Subcutaneous abdominal adipose tissue (tissue), 5 donors: ENCODE measurements around the gene DENND1A.

Experiments used
- H3K27ac ChIP-seq: one replicate; pipeline ENCODE4 v1.7.0; 2013; ENCODE audit warnings: low read depth, mild to moderate bottlenecking, inconsistent platforms, low read length, moderate library complexity
- H3K27me3 ChIP-seq, 5 donors: one replicate each; pipeline ENCODE4 v1.7.0; 2013; ENCODE audit warnings: low read length in 5 of 5, inconsistent platforms in 1 of 5; ENCODE audit not compliant: control insufficient read depth in 5 of 5, insufficient read depth in 4 of 5
- H3K36me3 ChIP-seq, 5 donors: one replicate each; pipeline ENCODE4 v1.7.0; 2013; ENCODE audit warnings: low read length in 5 of 5; ENCODE audit not compliant: control insufficient read depth in 5 of 5, insufficient read depth in 5 of 5
- H3K4me1 ChIP-seq, 5 donors: one replicate each; pipeline ENCODE4 v1.7.0; 2013; ENCODE audit warnings: low read length in 5 of 5, mild to moderate bottlenecking in 3 of 5, moderate library complexity in 1 of 5; ENCODE audit not compliant: control insufficient read depth in 5 of 5, insufficient read depth in 5 of 5
- H3K4me3 ChIP-seq, 5 donors: one replicate each; pipeline ENCODE4 v1.7.0; 2013; ENCODE audit warnings: low read length in 5 of 5, low read depth in 1 of 5
- H3K9ac ChIP-seq, 5 donors: one replicate each; pipeline ENCODE4 v1.7.0; 2013; ENCODE audit warnings: low read length in 5 of 5, mild to moderate bottlenecking in 4 of 5, moderate library complexity in 3 of 5
- H3K9me3 ChIP-seq, 5 donors: one replicate each; pipeline ENCODE4 v1.7.0; 2013; ENCODE audit warnings: low read length in 5 of 5; ENCODE audit not compliant: control insufficient read depth in 5 of 5
- donor health status: healthy.
- donor health status: healthy.
- donor health status: healthy.
- donor health status: healthy.
- donor health status: healthy.

DENND1A gene

DNA sequence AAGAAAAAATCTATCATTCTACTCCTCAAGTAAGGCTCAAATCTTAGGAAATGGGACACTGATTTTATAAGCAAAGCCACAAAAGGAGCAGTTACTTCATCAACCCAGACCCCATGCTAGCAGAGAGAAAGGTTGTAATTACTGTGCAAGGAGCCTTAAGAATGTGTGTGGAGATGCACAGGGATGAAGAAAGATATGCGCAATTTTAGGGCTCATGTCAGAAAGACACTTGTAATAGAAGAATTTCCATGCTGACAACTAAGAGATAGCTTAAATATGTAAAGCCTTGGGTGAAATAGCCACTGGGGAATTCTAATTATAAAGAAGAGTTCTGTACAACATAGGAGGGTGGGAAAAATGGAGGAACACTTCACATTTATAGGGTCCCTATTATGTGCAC, 432.1 kb downstream of the DENND1A start:
- no peaks in the 10 kb centered on the region for H3K4me1 ChIP-seq
- no peaks in the 10 kb centered on the region for H3K9me3 ChIP-seq
- no peak overlapping the region for H3K4me3 ChIP-seq
- H3K9ac ChIP-seq = no peak overlapping the region
- no peaks in the 10 kb centered on the region for H3K36me3 ChIP-seq
- no peaks in the 10 kb centered on the region for H3K27me3 ChIP-seq
- no peak overlapping the region for H3K27ac ChIP-seq

- no peak overlapping the region for H3K27ac ChIP-seq
- H3K9ac ChIP-seq = no peak overlapping the region
- peaks cover 0 to 3% (median 0%) of the 10 kb centered on the region in 5 donors for H3K36me3 ChIP-seq
- no peaks in the 10 kb centered on the region for H3K27me3 ChIP-seq
- H3K9me3 ChIP-seq = no peaks in the 10 kb centered on the region
- H3K4me3 ChIP-seq = no peak overlapping the region
- no peaks in the 10 kb centered on the region for H3K4me1 ChIP-seq
Measured at GRCh38 chr9:123495731-123496130, 434.2 kb downstream of the DENND1A start.

DNA sequence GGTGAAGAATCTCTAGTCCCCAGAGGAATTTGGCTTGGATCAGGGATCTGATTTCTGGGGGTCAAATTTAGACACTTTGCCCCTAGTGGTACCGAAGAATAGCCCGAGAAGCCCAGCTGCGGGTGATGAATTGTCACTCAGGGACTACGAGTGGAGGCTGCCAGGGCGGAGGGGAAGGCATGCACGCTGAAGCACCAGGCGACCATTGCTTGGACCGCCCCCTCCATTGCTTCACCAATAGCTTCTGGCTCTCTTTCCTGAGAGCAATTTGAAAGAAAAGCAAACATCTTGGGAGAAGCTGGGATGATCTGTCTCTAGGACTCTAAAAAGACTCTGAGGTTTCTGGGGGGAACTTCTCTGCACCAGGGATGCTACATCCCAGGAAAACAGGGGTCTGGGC, 436.3 kb downstream of the DENND1A start:
- H3K27me3 ChIP-seq = no peaks in the 10 kb centered on the region
- no peak overlapping the region for H3K27ac ChIP-seq
- H3K9ac ChIP-seq = no peak overlapping the region
- H3K36me3 ChIP-seq = peaks cover 0 to 3% (median 0%) of the 10 kb centered on the region in 5 donors
- H3K9me3 ChIP-seq = no peaks in the 10 kb centered on the region
- no peaks in the 10 kb centered on the region for H3K4me1 ChIP-seq
- H3K4me3 ChIP-seq = no peak overlapping the region

DNA sequence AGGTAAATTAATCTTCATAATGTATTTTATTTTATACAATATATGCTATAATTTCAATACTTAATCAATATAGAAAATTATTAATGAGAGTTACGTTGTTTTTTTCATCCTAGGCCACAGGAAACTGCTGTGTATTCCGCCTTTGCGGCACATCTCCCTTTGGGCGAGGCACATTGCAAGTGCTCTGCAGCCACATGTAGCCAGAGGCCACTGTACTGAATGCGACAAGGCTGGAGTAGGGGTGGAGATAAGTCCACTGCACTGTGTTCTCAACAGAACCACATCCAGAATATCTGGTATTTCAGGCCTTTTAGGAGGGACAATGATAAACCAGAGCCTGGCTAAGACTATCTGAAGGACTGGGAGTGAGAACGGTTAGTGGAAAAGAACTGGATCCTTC, 439.2 kb downstream of the DENND1A start:
- Histone ChIP-seq H3K9ac (no peak overlapping the region), H3K27ac (no peak overlapping the region), H3K9me3 (no peaks in the 10 kb centered on the region)

GRCh38 chr9:123488722-123489321, 441.1 kb downstream of the DENND1A start:
- no peaks in the 10 kb centered on the region for H3K4me1 ChIP-seq
- no peaks in the 10 kb centered on the region for H3K27me3 ChIP-seq
- H3K36me3 ChIP-seq = peaks cover 0 to 3% (median 0%) of the 10 kb centered on the region in 5 donors
- no peak overlapping the region for H3K27ac ChIP-seq
- H3K9ac ChIP-seq = no peak overlapping the region
- no peak overlapping the region for H3K4me3 ChIP-seq
- no peaks in the 10 kb centered on the region for H3K9me3 ChIP-seq

More for the DNA sequence above, 439.2 kb downstream of the DENND1A start:
- Histone ChIP-seq H3K4me3 (no peak overlapping the region), H3K27me3 (no peaks in the 10 kb centered on the region), H3K36me3 (peaks cover 0 to 3% (median 0%) of the 10 kb centered on the region in 5 donors), H3K4me1 (no peaks in the 10 kb centered on the region)

GRCh38 chr9:123487944-123488548, 441.9 kb downstream of the DENND1A start:
- Histone ChIP-seq H3K27ac (no peak overlapping the region), H3K9me3 (no peaks in the 10 kb centered on the region), H3K4me1 (no peaks in the 10 kb centered on the region), H3K27me3 (no peaks in the 10 kb centered on the region), H3K4me3 (no peak overlapping the region), H3K9ac (no peak overlapping the region), H3K36me3 (peaks cover 0 to 3% (median 0%) of the 10 kb centered on the region in 5 donors)

- no peaks in the 10 kb centered on the region for H3K9me3 ChIP-seq
- no peaks in the 10 kb centered on the region for H3K4me1 ChIP-seq
- no peaks in the 10 kb centered on the region for H3K27me3 ChIP-seq
- no peak overlapping the region for H3K9ac ChIP-seq
- H3K4me3 ChIP-seq = no peak overlapping the region
- no peak overlapping the region for H3K27ac ChIP-seq
- peaks cover 0 to 3% (median 0%) of the 10 kb centered on the region in 5 donors for H3K36me3 ChIP-seq
Measured at GRCh38 chr9:123486431-123486830, 443.5 kb downstream of the DENND1A start.

- Histone ChIP-seq H3K4me1 (no peaks in the 10 kb centered on the region), H3K4me3 (no peak overlapping the region), H3K9ac (no peak overlapping the region), H3K27me3 (no peaks in the 10 kb centered on the region), H3K36me3 (peaks cover 0 to 3% (median 0%) of the 10 kb centered on the region in 5 donors), H3K9me3 (no peaks in the 10 kb centered on the region), H3K27ac (no peak overlapping the region)
Measured at GRCh38 chr9:123485216-123485615, 444.7 kb downstream of the DENND1A start.

DNA sequence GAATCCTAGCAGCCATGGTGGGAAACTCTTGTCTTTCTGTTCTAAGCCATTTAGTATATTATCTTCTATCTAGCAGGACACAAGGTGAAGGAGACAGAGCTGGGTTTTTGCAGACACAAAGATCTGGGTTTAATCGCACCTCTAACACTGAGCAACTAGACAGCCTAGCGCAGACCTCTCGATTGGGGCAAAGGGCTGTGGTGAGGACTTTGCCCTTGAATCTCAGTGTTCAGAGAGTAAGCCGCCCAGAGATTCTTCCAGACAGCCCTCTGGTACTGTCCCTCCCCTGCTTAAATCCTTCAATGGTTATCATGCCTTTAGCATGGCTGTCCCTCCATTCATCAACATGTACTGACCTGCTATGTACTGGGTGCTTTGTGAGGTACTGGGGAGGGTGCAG, 445.8 kb downstream of the DENND1A start:
- no peak overlapping the region for H3K27ac ChIP-seq
- H3K4me3 ChIP-seq = no peak overlapping the region
- H3K4me1 ChIP-seq = no peaks in the 10 kb centered on the region
- no peaks in the 10 kb centered on the region for H3K27me3 ChIP-seq
- no peaks in the 10 kb centered on the region for H3K9me3 ChIP-seq
- H3K36me3 ChIP-seq = peaks cover 0 to 3% (median 0%) of the 10 kb centered on the region in 5 donors
- H3K9ac ChIP-seq = no peak overlapping the region

DNA sequence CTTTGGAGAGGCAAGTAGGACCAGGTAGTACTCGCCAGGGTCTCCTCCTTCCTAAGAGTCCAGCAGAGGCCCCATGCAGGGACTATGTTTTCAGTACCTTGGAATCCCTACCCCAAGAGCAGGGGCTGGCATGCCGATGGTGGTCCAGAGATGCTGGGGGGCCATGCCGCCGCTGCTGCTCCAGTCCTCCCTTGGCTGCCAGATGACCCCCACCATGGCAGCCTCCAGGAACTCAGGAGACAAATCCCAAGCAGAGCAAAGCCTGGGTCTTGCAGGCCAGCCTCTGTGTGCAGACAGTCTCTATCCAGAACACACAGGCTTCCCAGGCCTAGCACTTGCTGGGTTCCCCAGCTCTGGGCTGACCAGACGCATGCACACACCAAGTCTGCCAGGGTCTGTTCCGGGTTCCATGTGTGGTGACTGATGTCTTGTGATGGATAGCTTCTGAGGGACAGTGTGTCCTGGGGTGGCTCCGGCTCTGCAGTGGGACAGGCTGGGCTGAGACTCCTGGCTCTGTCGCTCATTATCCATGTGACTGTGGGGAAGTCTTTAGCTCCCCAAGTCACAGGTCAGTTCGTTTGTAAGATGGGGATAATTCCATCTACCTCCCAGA, 446.6 kb downstream of the DENND1A start:
- Histone ChIP-seq H3K27me3 (no peaks in the 10 kb centered on the region), H3K36me3 (peaks cover 0 to 3% (median 0%) of the 10 kb centered on the region in 5 donors), H3K9me3 (no peaks in the 10 kb centered on the region), H3K9ac (no peak overlapping the region), H3K4me1 (no peaks in the 10 kb centered on the region), H3K27ac (no peak overlapping the region), H3K4me3 (no peak overlapping the region)
